Measurements from ENCODE around the gene PMPCA.

Gene PMPCA

DNA sequence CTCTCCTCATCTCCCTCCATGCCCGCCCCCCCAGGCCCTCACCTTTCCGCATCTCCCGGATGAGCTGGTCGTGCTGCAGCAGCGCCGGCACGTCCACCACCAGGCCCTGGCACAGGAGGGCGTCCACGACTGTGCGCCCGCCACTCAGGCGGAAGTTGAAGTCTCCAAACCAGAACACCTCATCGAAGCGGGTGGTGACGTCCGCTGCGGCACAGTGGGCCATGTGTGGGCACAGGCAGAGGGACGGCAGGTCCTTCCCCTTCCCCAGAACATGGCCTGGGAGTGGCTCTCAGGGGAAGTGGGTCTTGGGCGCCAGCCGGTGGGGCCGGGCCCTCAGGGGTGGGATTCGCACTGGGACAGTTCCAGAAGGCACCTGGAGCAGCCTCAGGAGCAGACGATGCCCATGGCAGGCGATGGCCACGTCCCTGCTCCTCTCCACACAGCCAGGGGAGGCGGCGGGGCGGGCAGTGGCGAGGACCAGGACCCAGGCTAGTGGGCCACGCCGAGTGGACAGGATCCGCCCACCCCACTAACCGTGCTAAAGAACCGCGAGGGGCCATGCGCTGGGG, 21.4 kb downstream of the PMPCA start:
- ATAC-seq = no peak
- H3K9me3 Mint-ChIP-seq = no peaks in the 10 kb centered on the region

DNA sequence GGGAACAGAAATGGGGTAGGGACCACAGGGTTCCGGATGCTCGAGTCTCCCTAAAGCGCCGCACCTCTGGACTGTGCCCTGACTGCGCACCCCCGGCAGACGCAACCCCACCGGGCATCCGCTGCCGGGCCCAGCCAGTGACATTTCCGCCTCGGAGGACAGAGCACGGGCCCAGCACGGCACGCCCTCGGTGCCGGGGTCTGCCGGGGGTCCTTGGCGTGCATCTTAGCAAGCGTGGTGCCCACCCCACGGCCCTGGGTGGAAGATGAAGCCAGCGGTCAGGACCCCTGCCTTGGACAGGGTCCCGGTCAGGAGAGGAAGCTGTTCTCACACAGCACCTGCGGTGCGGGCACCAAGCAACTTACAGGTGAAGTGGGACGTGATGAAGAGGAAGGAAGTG, 22.1 kb downstream of the PMPCA start:
- DNase-seq = no peak
- ATAC-seq = no peak
- Mint-ChIP-seq H3K4me3 (no peak overlapping the region), H3K27ac (peak overlapping the region in 1 of 2 donors; percentile 93), H3K9me3 (no peaks in the 10 kb centered on the region), H3K4me1 (peaks cover 20% of the 10 kb centered on the region), H3K27me3 (no peaks in the 10 kb centered on the region)

More for the DNA sequence above, 21.4 kb downstream of the PMPCA start:
- DNase-seq = no peak
- H3K4me3 Mint-ChIP-seq = no peak overlapping the region
- H3K4me1 Mint-ChIP-seq = peaks cover 13% of the 10 kb centered on the region
- H3K27me3 Mint-ChIP-seq = no peaks in the 10 kb centered on the region
- H3K27ac Mint-ChIP-seq = no peak overlapping the region

DNA sequence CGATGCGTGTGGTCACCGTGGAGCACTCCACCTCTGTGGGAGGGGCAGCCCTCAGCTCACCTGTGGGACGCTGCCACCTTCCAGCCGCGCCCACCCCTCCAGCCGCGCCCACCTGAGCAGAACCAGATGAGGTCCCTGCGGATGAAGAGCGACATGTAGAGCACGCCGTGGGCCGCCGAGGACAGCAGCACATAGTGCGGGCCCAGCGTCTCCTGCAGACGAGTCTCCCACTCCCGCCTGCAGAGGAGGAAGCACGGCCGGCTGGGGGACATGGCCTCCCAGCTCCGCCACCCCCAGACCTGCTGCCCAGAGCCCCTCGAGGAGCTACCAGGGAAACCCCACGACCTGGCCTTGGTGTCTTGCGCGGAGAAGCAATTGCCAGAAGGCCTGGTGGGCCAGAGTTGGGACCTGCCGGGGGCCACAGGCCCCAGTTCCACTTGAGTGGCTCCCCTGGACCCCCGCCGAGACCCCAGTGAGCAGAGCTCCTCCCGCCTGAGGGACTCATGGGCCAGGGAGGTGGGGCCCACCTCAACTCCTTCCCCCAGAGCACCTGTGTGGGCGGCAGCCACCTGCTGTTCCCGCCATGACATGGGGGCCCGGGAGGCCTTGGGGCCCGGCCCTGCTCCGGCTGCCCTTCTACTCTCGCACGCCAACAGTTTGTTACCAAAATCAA, 22.7 kb downstream of the PMPCA start:
- no peak for DNase-seq
- Mint-ChIP-seq H3K4me1 (peaks cover 26% of the 10 kb centered on the region), H3K9me3 (no peaks in the 10 kb centered on the region), H3K27me3 (no peaks in the 10 kb centered on the region), H3K27ac (no peak overlapping the region), H3K4me3 (no peak overlapping the region)
- ATAC-seq = no peak

DNA sequence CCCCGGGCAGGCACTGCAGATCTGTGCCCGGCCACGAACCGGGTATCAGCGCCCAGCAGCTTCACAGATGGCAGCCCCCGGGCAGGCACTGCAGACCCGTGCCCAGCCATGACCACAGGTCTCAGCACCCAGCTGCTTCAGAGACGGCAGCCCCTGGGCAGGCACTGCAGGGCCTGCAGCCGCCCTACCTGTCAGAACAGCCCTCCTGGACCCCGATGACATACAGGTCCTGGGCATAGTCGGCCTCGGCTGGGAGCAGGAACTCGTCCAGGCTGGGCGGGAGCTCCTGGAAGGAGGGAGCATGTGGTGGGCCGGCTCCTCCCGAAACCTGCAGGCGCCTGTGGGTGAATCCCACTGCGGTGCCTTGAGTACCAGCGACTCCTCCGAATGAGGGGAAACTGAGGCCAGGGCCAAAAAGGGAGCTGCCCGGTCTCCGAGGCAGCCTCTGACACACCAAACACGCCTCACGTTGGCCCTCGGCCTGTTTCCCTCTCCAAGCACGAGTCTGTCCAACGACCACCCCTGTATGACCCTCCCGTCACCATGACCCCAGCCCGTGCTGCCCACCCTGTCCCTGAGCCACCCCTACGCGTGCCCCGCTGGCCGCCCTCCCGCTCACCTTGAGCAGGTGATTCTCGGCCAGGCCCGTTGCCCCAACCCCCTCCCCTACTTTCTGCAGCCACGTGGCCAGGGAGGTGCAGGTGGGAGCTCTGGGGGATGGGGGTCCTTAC, 23.6 kb downstream of the PMPCA start:
- Mint-ChIP-seq H3K9me3 (no peaks in the 10 kb centered on the region), H3K27me3 (no peaks in the 10 kb centered on the region), H3K4me1 (peaks cover 29% of the 10 kb centered on the region), H3K27ac (peak overlapping the region in 1 of 2 donors; percentile 59), H3K4me3 (no peak overlapping the region)
- DNase-seq = no peak
- ATAC-seq = no peak

DNA sequence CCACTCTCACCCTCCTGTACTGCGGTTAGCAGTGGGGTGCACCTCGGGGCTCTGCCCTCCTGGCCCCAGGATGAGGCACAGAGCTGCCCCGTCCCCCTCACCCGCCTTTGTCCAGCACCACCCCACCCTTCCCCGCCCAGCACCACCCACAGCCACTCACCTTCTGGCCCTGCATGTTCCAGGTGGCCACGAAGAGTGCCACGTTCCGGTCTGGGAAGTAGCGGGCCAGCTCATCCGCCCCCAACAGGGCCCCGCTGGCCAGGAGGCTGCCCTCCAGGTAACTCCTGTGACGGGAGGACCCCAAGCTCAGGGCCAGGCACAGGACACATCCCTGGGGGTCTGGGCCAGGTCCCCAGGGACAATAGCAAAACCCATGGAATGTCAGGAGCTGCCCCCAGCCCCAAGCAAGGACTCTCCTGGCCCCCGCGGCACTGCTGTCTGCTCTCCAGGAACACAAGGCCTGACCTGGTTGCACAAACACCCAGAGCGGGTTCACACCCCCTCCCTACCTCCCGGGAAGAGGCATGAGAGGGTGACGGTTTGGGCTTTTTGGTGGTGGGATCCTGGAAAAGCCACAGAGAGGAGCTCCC, 24.2 kb downstream of the PMPCA start:
- H3K4me3 Mint-ChIP-seq = no peak overlapping the region
- ATAC-seq = no peak
- no peak for DNase-seq
- peaks cover 29% of the 10 kb centered on the region for H3K4me1 Mint-ChIP-seq
- H3K27ac Mint-ChIP-seq = no peak overlapping the region
- H3K9me3 Mint-ChIP-seq = no peaks in the 10 kb centered on the region
- no peaks in the 10 kb centered on the region for H3K27me3 Mint-ChIP-seq

DNA sequence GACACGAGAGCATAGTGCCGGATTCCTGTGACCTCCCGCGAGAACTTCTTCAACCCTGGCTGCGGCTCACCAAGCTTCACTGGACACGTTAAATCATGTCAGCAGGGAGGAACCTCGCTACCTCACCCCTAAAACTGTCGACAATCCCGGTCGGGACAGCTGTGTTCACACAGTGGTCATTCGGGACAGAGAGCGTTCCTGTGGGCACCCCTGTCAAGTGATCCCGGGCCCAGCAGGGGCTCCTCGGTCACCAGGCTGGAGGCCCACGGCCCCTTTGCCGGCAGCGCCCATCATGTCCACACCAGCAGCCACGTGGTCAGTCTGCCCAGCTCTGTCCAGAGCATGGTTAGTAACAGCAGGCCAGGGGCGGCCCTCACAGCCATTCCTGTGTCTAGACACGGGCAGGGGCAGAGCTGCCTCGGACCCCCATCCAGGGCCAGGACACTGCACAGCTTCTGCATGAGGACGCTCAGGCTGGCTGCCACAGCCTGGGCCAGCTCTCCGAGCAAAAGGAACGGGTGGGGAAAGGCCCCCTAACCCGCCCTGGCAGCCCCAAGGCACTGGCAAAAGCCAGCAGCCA, 25.7 kb downstream of the PMPCA start:
- ATAC-seq (no peak), DNase-seq (no peak)
- H3K4me1 Mint-ChIP-seq = peaks cover 29% of the 10 kb centered on the region
- H3K4me3 Mint-ChIP-seq = peak overlapping the region in 1 of 2 donors; percentile 3
- no peaks in the 10 kb centered on the region for H3K9me3 Mint-ChIP-seq
- H3K27ac Mint-ChIP-seq = no peak overlapping the region
- no peaks in the 10 kb centered on the region for H3K27me3 Mint-ChIP-seq

DNA sequence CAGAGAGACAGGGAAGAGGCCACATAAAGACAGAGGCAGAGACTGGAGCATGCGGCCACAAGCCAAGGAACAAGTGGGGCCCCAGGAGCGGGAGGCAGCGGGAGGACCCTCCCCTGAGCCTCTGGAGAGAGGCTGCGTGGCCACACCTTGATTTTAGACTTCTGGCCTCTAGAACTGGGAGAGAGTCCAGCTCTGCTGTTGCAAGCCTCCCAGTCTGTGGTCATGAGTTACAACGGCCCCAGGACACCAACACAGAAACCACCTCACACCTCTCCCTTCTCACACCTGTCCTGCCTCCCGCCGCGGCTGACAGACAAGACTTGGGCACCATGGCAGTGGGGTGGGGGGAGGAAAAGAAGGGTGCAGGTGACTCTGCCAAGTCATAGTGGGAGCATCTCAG, 27.0 kb downstream of the PMPCA start:
- Mint-ChIP-seq H3K27ac (no peak overlapping the region), H3K4me3 (peak overlapping the region; percentile 86 to 89), H3K9me3 (no peaks in the 10 kb centered on the region), H3K27me3 (no peaks in the 10 kb centered on the region), H3K4me1 (peaks cover 29% of the 10 kb centered on the region)
- no peak for DNase-seq
- ATAC-seq = no peak

DNA sequence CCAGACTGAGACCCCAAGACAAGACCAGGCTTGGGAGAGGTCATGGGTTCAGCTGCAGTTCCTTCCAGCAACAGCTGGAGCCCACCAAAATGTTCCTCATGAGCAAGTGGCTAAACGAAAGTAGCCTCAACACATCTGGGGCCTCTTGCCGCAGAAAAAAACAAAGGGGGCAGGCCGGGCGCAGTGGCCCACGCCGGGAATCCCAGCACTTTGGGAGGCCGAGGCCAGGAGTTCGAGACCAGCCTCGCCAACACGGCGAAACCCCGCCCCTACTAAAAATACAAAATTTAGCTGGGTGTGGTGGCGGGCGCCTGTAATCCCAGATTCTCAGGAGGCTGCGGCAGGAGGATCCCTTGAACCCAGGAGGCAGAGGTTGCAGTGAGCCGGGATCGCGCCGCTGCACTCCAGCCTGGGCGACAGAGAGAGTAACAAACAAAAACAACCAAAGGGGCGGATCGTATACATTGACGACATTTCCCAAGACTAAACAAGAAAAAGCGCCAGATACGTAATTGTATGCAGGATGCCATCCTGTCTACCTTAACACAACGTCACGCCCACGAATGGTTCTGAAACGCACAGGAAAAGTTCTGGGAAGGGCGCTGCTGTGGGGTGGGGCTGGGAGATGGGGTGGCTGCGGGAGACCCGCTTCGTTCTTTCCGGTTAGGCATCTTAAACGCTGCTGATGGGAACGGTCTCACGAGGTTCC, 27.5 kb downstream of the PMPCA start:
- DNase-seq (no peak), ATAC-seq (no peak)
- Mint-ChIP-seq H3K27me3 (no peaks in the 10 kb centered on the region), H3K4me3 (peak overlapping the region; percentile 86 to 89), H3K9me3 (no peaks in the 10 kb centered on the region), H3K27ac (peak overlapping the region; percentile 78 to 96), H3K4me1 (peaks cover 29% of the 10 kb centered on the region)

DNA sequence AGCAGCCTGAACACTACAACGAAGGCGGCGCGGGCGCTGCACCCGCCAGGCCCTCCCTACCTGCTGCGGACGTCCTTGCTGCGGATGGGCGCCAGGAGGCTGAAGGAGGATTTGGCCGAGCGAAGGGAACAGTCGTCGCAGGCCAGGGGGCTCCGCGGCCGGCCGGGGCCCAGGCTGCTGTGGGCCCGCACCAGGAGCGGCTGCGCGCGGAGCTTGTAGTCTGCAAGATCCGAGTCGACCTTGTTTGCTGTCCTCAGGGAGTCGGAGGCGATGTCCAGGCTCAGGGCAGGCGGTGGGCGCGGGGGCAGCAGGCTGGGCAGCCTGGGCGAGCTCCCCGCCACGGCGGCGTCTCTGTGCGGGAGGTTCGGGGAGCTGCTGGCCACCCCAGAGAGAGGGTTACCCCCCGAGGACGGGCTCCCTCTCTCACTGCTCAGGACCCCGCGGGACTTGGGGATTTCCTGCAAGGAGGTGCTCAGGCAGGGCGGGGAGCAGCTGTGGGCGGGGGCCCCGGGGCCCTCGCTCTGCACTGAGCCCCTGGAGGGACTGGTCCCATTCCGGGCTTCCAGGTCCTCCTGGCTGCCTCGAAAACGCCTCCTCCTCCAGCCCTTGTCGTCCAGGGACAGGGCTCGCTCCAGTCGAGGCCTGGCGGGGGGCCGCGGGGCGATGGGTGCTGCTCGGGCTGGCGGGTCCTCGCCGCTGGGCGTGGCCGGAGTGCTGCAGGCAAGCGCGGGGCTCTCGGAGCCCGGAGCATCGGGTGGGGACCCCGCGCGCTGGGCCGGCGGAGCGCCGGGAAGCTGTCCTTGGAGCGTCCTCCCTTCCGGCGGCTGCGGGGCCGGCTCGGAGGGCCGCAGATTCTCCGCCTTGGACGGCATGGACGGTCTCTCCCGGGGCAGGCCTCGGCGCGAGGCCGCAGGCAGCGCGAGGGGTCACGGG, 28.4 kb downstream of the PMPCA start:
- Mint-ChIP-seq H3K4me3 (peak overlapping the region; percentile 86 to 89), H3K9me3 (no peaks in the 10 kb centered on the region), H3K4me1 (peaks cover 32% of the 10 kb centered on the region), H3K27me3 (no peaks in the 10 kb centered on the region), H3K27ac (peak overlapping the region; percentile 78 to 96)
- ATAC-seq (peak; percentile 83), DNase-seq (peak; percentile 68 to 70)

DNA sequence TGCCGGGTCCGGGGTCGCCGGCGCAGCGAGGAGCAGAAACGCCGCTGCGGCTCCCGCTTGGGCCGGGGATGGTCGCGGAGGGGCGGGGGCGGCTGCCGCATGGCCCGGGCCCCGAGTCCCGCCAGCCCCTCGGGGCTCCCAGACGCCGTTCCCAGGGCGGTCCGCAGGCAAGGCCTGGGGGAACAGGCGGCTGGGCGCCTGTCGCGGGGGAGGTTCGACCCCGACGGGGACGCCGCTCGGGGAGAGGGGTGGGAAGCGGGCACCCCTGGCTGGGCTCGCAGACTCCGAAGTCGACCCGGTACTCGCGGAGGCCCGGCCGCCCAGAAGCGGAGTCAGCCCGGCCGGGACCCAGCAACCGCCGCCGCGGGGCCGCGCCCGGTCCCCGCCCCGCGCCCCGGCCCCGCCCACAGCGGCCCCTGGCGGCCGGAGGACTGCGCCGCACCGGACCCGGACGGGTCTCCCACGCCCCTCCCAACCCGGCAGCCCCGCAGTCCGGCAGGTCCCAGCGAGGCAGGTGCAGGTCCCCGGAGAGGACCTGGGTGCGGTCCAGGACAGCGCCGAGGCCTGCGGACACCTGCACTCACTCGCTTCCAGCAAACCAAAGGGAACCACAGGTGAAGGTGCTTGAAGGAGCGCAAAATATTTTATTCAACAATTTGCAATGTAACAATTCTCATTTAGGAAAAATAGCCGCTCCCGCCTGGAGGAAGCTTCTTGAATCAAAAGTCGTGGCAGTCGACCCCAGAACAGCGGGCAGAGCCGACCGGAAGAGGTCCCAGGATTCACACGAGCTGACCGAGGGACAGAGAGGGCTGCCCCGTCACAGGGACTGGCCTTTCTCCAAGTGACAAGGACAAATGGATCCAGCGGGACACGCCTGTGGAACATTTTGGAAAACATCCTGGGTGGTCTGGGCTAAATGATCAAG, 29.3 kb downstream of the PMPCA start, which contains the start of gene INPP5E:
Gene INPP5E, minus strand, starts transcription at position 365 of the 928 bp plus-strand sequence. CDS start 426 bp downstream, outside the sequence.
- Mint-ChIP-seq H3K4me1 (peaks cover 37% of the 10 kb centered on the region), H3K9me3 (no peaks in the 10 kb centered on the region), H3K27me3 (no peaks in the 10 kb centered on the region), H3K27ac (peak within 1 kb of the TSS in 1 of 2 donors; percentile 96), H3K4me3 (peak within 1 kb of the TSS; percentile 86 to 89)
- ATAC-seq (peak; percentile 84), DNase-seq (peak; percentile 81 to 91)

DNA sequence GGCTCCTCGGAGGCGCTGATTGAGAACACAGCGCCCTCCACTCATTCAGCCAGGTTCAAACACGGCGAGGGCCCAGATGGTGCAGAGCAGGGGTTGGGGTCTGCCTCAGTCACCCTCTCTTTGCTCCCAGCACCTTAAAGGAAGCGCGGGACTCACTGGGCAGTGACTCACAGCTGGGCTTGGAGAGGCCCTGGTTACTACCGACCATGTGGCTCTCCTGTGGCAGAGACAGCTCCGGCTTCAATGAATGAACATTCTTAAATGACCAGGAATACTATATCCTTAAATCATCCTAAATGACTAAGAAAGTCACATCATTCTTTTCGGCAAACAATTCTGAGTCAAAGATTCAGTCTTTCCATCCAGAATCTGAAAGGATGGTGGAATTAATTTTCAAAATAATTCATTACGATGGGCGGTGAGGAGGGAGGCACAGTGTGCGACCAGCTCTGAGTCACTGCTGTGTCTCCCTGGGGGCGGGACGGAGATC, 30.8 kb downstream of the PMPCA start:
- Mint-ChIP-seq H3K9me3 (no peaks in the 10 kb centered on the region), H3K4me1 (peaks cover 30% of the 10 kb centered on the region), H3K4me3 (no peak overlapping the region), H3K27me3 (no peaks in the 10 kb centered on the region), H3K27ac (no peak overlapping the region)
- ATAC-seq = no peak
- DNase-seq = no peak

DNA sequence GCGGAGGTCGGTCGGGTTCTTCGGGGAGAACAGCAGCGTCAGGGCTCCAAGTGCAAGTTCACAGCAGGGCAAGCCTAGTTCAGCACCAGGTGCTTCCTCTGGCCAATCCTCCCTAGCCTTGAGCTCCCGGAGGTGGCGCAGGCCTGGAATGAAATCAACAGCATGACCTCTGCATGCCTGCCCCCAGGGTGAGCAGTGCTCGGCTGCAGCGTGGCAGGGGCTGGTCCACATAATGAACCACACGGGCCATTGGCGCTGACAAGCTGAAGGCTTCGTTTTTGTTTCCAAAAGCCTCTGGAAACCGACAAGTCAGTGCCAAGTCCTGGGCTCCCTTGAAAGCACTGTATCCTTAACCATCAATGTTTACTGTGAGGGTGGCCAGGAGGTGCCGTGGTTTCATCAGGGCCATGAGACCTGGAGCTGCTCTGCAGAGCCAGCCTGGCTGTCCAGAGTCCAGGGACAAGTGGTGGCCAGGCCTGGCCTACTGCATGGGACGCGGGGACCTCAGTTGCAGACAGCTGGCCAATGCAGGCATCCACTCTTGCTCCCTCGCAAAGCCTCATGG, 31.3 kb downstream of the PMPCA start:
- Mint-ChIP-seq H3K27me3 (no peaks in the 10 kb centered on the region), H3K9me3 (no peaks in the 10 kb centered on the region), H3K4me3 (no peak overlapping the region), H3K27ac (no peak overlapping the region), H3K4me1 (peaks cover 25% of the 10 kb centered on the region)
- DNase-seq (no peak), ATAC-seq (no peak)

DNA sequence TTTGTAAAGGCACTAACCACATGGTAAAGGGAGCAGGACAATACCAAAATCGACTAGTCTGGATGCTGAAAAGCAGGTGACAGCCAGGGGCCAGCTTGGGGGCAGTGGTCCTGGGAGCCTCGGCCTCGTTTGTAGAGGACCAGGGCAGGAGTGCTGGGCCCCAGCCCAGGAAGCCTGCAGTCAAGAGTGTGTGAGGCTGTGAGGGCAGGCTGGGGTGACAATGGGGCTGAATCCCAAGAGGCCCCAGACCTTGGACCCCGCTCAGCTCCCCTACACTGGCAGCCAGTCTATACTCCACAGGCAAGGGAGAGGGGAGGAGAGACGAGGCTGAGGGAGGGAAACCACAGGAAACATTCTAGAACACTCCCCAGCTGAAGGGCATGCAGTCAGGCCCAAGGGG, 31.8 kb downstream of the PMPCA start:
- H3K4me3 Mint-ChIP-seq = peak overlapping the region in 1 of 2 donors; percentile 15
- ATAC-seq (no peak), DNase-seq (no peak)
- peaks cover 20% of the 10 kb centered on the region for H3K4me1 Mint-ChIP-seq
- no peaks in the 10 kb centered on the region for H3K27me3 Mint-ChIP-seq
- no peaks in the 10 kb centered on the region for H3K9me3 Mint-ChIP-seq
- peak overlapping the region in 1 of 2 donors; percentile 33 for H3K27ac Mint-ChIP-seq
